Activated CD8-positive, alpha-beta memory T cell treated with anti-CD3 and anti-CD28 coated beads for 1 hour (primary cell): ENCODE results near the gene ZNF814.
"Not testable (repeated sequence)": the region's sequence is repeated elsewhere in the genome, so short reads cannot be mapped to it uniquely, and the experiment has no call there.

Experiments used
- DNase-seq, 2 donors: peaks; one replicate each; pipeline ENCODE4 v3.0.0-alpha.2; 2020; ENCODE audit warnings: low read depth in 1 of 2; ENCODE audit errors: extremely low read depth in 1 of 2

ZNF814 gene

GRCh38 chr19:57867868-57868492, 20.9 kb downstream of the ZNF814 start:
- DNase-seq: no peak

GRCh38 chr19:57862351-57862750, 26.5 kb downstream of the ZNF814 start:
- DNase-seq: not testable (repeated sequence)

DNA sequence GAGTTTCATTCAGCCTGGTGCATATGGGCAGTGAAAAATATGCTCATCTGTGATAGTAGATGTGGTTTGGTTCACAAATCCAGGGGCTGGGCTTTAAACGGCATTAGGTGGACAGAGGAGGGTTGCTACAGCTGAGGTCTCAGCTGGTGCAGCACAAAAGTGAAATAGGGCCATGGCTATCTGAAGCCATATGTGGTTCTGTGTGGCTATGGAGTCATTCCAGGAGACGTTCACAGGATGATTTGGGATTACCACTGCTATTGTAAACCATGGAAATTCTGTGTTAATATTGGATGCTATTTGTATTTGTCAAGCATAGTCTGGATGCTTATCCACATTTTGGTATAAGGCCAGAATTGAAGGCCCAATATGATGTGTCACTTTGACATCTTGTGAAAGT, 34.7 kb downstream of the ZNF814 start:
- DNase-seq: not testable (repeated sequence)

- DNase-seq: not testable (repeated sequence)
Measured at GRCh38 chr19:57851812-57852603, 36.8 kb downstream of the ZNF814 start.

DNA sequence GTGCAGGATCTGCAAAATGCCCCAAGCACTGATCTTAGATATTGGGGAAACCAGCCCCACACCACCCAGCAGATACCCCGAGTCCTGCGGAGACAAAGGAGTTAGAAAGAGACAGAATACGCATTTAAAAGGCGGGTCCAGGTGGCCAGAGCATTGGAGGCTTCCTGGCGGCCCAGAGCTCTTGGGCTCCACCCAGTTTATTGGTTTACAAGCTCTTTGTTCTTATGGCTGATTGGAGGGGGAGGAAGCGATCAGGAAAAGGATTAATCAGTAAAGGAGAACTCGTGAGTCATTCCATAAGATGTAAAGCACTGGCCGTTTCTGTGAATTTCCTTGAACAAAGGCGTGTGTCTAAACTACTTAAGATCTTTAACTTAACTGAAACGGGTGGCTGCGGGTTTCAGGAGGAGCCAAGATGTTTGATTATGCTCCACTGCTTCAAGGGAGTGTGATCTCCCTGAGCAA, 38.3 kb downstream of the ZNF814 start:
- DNase-seq: no peak

DNA sequence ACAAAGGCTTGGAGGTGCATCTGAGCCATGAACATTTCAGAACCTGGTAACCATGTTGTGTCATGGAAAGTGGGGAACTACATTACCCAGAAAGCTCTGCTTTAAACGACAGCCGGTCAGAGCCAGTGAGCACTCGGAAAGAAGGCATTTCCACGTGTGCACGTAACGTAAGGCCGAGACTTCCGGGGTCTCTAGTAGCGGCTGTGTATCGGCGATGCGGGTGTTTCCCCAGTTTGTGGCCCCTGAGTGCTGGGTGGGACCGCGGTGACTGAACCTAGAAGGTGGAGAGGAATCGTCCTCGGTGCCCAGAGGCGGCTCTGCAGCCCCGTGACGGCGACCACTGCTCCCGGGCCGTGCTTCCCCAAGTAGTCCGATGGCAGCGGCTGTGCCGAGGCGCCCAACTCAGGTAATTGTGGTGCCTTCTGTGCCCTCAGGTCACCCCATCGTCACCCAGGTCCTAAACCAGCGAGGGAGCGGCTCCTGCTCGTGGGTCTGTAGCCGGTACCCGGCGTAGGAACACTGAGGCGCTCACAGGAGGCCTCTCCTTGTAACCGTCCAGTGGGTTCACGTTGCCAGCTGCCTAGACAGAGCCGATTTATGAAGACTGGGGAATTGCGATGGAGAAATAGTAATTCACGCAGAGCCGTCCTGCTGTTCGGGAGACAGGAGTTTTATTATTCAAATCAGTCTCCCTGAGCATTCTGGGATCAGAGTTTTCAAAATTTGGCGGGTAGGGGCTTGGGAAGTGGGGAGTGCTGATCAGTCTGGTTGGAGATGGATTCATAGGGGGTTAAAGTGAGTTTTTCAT, 39.0 kb downstream of the ZNF814 start, which contains the start of gene ZNF587:
Gene ZNF587 (plus strand): TSS at position 194 of the 808 bp plus-strand sequence. CDS start 180 bp downstream, at position 374.
- DNase-seq: peak; percentile 60 to 65

GRCh38 chr19:57849162-57849665, 39.6 kb downstream of the ZNF814 start:
- DNase-seq: not testable (repeated sequence)

DNA sequence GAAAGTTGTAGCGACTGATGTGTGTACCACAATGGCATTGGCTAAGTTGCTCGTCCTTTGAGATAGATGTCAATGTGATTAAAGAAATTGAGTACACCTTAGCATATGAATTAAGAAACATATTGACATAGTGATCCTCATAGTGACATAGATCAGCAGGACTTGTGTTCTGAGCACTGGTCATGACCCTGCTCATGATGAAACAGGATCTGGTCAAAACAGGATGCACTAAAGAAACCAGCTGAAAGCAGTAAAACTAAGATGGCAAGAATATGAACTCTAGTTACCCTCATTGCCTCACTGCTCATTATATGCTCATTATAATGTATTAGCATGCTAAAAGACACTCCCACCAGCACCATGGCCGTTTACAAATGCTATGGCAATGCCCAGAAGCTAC, 41.7 kb downstream of the ZNF814 start:
- not testable (repeated sequence) for DNase-seq

GRCh38 chr19:57841122-57841763, 47.6 kb downstream of the ZNF814 start:
- DNase-seq: no peak

GRCh38 chr19:57838622-57839191, 50.1 kb downstream of the ZNF814 start:
- not testable (repeated sequence) for DNase-seq

- not testable (repeated sequence) for DNase-seq
Measured at GRCh38 chr19:57836991-57837390, 51.8 kb downstream of the ZNF814 start.

- DNase-seq: no peak
Measured at GRCh38 chr19:57830071-57830602, 58.7 kb downstream of the ZNF814 start, which contains the start of gene ZNF587B. Gene ZNF587B, plus strand, starts transcription at chr19:57830299. Its CDS starts 230 bp downstream, at chr19:57830529.

DNA sequence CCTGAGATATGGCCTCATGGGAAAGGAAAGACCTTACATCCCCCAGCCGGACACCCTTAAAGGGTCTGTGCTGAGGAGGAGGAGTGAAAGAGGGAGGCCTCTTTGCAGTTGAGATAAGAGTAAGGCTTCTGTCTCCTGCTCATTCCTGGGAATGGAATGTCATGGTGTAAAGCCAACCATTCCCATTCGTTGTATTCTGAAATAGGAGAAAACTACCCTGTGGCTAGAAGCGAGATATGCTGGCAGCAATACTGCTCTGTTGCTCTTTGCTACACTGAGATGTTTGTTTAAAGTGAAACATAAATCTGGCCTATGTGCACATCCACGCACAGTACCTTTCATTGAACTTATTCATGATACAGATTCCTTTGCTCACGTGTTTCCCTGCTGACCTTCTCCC, 59.5 kb downstream of the ZNF814 start:
- DNase-seq: no peak

- no peak for DNase-seq
Measured at GRCh38 chr19:57825511-57825910, 63.3 kb downstream of the ZNF814 start.

GRCh38 chr19:57823608-57824007, 65.2 kb downstream of the ZNF814 start:
- DNase-seq: not testable (repeated sequence)

DNA sequence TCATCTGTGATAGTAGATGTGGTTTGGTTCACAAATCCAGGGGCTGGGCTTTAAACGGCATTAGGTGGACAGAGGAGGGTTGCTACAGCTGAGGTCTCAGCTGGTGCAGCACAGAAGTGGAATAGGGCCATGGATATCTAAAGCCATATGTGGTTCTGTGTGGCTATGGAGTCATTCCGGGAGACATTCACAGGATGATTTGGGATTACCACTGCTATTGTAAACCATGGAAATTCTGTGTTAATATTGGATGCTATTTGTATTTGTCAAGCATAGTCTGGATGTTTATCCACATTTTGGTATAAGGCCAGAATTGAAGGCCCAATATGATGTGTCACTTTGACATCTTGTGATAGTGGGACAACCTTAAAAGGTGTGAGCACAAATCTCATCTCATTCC, 65.7 kb downstream of the ZNF814 start:
- not testable (repeated sequence) for DNase-seq

DNA sequence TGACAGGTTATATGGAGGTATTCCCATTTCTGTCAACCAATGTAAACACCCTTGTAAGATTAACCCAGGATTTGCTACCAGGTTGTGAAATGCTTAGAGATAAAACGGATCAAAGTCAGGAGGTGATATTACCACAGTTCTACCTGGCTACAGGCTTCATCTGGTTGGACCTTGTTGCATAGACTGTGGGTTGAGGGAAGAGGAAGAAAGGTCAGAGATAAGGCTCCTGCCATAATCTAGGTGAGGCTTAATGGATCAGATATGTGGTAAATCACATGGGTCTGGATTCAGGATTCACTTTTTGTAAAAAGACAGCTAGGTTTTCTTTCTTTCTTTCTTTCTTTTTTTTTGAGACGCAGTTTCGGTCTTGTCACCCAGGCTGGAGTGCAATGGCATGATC, 67.3 kb downstream of the ZNF814 start:
- DNase-seq: not testable (repeated sequence)

GRCh38 chr19:57821095-57821494, 67.7 kb downstream of the ZNF814 start:
- DNase-seq: not testable (repeated sequence)

GRCh38 chr19:57820599-57820998, 68.2 kb downstream of the ZNF814 start:
- no peak for DNase-seq
